Measurements from ENCODE around the gene RARRES1. TPM values are rescaled to one million over a fixed set of nuclear protein-coding genes. Genes with fewer than 3 reads are reported as not detected.

Gene RARRES1
- total and polyA plus RNA-seq, 3 experiments from 2014 or later, result not detected

DNA sequence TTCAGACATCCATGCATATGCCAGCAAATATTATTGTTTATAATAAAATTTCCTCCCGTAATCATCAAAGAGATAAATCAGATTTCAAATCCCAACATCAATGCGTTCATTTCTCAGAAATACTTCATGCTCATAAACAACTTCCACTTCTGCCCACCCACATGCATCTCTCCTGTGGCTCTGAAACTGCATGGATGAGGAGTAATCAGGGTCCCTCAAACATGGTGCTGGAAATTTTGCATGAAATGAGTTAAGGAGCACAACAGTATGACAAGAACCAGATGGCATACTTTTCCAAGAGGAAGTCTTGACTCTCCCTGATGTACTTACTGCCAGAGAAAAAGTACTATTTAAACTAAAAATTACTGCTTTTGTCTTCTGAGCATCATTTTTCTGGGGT, 42.7 kb upstream of the RARRES1 start:
- Histone ChIP-seq H3K4me3 (ENCODE audit: low read length) (no peak overlapping the region), H3K27me3 (ENCODE audit: insufficient read depth, low read length, poor library complexity, severe bottlenecking) (no peaks in the 10 kb centered on the region), H3K27ac (ENCODE audit: low read depth, low read length) (no peak overlapping the region), H3K4me1 (ENCODE audit: insufficient read depth, low read length) (no peaks in the 10 kb centered on the region), H3K9me3 (ENCODE audit: low read length) (no peaks in the 10 kb centered on the region), H3K36me3 (ENCODE audit: insufficient read depth, low read length) (no peaks in the 10 kb centered on the region)
- Mint-ChIP-seq H3K4me3 (no peak overlapping the region), H3K27me3 (peaks cover 0 to 1% of the 10 kb centered on the region in 2 donors), H3K36me3 (peaks cover 0 to 2% (median 2%) of the 10 kb centered on the region in 3 donors), H3K27ac (no peak overlapping the region), H3K9me3 (no peaks in the 10 kb centered on the region), H3K4me1 (peaks cover 0 to 7% (median 0%) of the 10 kb centered on the region in 3 donors)
- ChIA-PET CTCF (no interaction called here), POLR2A (no interaction called here)
- DNase-seq, result no peak

DNA sequence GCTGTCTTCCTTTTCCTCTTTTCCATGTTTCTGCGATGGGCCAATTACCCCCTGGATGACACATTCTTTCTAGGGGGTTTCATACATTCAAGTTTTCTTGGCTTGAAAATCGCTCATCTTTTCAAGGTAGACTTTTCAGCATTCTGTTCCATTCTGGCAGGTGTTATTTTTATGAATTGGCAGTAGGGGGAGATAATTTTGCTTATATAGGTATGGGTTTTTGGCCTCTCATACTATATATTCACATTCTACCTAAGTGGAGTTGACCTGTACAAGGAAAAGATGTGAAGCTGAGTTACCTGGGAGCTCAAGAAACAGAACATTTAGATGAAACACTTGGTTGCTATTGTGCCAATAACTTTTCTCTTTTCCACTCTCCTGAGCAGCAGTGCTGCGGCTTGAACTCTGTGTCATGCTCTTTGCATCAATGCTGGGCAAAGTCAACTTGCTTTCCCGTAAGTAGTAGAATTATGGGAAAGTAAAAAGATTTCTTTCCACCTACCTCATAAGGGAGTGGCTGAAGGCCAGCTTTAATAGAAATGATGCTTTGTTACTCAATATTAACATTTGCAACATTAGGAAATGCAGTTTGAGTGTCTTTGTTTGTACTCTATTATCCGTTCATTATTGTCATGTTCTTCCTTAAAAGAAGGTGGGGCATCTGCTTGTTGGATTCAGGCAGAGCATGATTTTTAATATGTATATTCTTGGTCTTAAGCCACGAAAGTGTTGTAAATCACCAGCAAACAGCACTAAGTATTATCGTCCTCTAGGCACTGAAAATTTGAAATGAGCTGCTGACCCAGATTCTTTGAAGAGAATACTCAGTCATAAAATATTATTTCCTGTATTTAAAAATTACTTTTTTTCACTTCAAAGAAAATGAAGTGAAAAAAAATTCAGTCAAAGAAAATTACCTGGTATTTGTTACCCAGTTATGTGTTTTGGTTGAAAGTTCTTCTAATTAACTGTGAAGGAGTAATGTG, 41.9 kb upstream of the RARRES1 start:
- CTCF ChIA-PET, result no interaction called here
- POLR2A ChIA-PET, result no interaction called here
- H3K27ac Mint-ChIP-seq, result no peak overlapping the region
- H3K27ac ChIP-seq (ENCODE audit: low read depth, low read length), result no peak overlapping the region
- no peaks in the 10 kb centered on the region for H3K36me3 ChIP-seq (ENCODE audit: insufficient read depth, low read length)
- H3K36me3 Mint-ChIP-seq, result peaks cover 0 to 2% (median 0%) of the 10 kb centered on the region in 3 donors
- peaks cover 0 to 7% (median 0%) of the 10 kb centered on the region in 3 donors for H3K4me1 Mint-ChIP-seq
- H3K27me3 Mint-ChIP-seq, result peaks cover 0 to 1% of the 10 kb centered on the region in 2 donors
- H3K4me3 Mint-ChIP-seq, result no peak overlapping the region
- H3K9me3 Mint-ChIP-seq, result no peaks in the 10 kb centered on the region
- H3K9me3 ChIP-seq (ENCODE audit: low read length), result no peaks in the 10 kb centered on the region
- H3K27me3 ChIP-seq (ENCODE audit: insufficient read depth, low read length, poor library complexity, severe bottlenecking), result no peaks in the 10 kb centered on the region
- DNase-seq, result no peak
- H3K4me3 ChIP-seq (ENCODE audit: low read length), result no peak overlapping the region
- H3K4me1 ChIP-seq (ENCODE audit: insufficient read depth, low read length), result no peaks in the 10 kb centered on the region

DNA sequence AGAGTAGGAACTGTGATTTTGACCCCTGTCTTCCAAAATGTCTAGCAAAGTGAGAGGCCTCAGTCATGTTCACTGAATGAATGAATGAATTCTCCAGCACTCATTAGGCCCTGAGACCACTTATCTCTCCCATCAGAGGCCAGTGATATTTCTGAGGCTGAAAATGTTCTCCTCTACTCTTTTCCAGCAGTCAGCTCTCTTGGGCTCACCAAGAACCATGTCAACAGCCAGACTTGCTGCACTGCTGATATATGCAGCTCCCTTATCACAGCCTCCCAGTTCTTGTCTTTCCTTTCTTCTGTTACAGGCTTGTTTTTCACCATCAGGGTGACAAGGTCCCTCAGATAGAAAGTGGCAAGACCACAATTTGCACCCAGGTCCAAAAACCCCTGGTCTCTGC, 40.9 kb upstream of the RARRES1 start:
- no peak overlapping the region for H3K27ac ChIP-seq (ENCODE audit: low read depth, low read length)
- peaks cover 0 to 7% (median 0%) of the 10 kb centered on the region in 3 donors for H3K4me1 Mint-ChIP-seq
- no peaks in the 10 kb centered on the region for H3K27me3 Mint-ChIP-seq
- H3K4me1 ChIP-seq (ENCODE audit: insufficient read depth, low read length), result no peaks in the 10 kb centered on the region
- peaks cover 0 to 2% (median 0%) of the 10 kb centered on the region in 3 donors for H3K36me3 Mint-ChIP-seq
- POLR2A ChIA-PET, result no interaction called here
- no peaks in the 10 kb centered on the region for H3K36me3 ChIP-seq (ENCODE audit: insufficient read depth, low read length)
- H3K4me3 ChIP-seq (ENCODE audit: low read length), result no peak overlapping the region
- H3K4me3 Mint-ChIP-seq, result no peak overlapping the region
- peak overlapping the region in 1 of 8 donors; percentile 89 for H3K27ac Mint-ChIP-seq
- CTCF ChIA-PET, result no interaction called here
- no peaks in the 10 kb centered on the region for H3K9me3 Mint-ChIP-seq
- H3K27me3 ChIP-seq (ENCODE audit: insufficient read depth, low read length, poor library complexity, severe bottlenecking), result no peaks in the 10 kb centered on the region
- DNase-seq, result no peak
- H3K9me3 ChIP-seq (ENCODE audit: low read length), result no peaks in the 10 kb centered on the region

GRCh38 chr3:158771982-158772381, 39.7 kb upstream of the RARRES1 start:
- Mint-ChIP-seq H3K4me3 (no peak overlapping the region), H3K9me3 (no peaks in the 10 kb centered on the region), H3K27me3 (no peaks in the 10 kb centered on the region), H3K27ac (no peak overlapping the region), H3K36me3 (peaks cover 0 to 2% (median 0%) of the 10 kb centered on the region in 3 donors), H3K4me1 (peaks cover 0 to 7% (median 0%) of the 10 kb centered on the region in 3 donors)
- Histone ChIP-seq H3K9me3 (ENCODE audit: low read length) (no peaks in the 10 kb centered on the region), H3K27ac (ENCODE audit: low read depth, low read length) (no peak overlapping the region), H3K4me3 (ENCODE audit: low read length) (no peak overlapping the region), H3K36me3 (ENCODE audit: insufficient read depth, low read length) (no peaks in the 10 kb centered on the region), H3K27me3 (ENCODE audit: insufficient read depth, low read length, poor library complexity, severe bottlenecking) (no peaks in the 10 kb centered on the region), H3K4me1 (ENCODE audit: insufficient read depth, low read length) (no peaks in the 10 kb centered on the region)
- POLR2A ChIA-PET, result no interaction called here
- CTCF ChIA-PET, result no interaction called here
- no peak for DNase-seq

GRCh38 chr3:158771577-158771976, 39.3 kb upstream of the RARRES1 start:
- H3K4me3 Mint-ChIP-seq, result no peak overlapping the region
- Histone ChIP-seq H3K4me1 (ENCODE audit: insufficient read depth, low read length) (no peaks in the 10 kb centered on the region), H3K4me3 (ENCODE audit: low read length) (no peak overlapping the region), H3K9me3 (ENCODE audit: low read length) (no peaks in the 10 kb centered on the region), H3K36me3 (ENCODE audit: insufficient read depth, low read length) (no peaks in the 10 kb centered on the region), H3K27me3 (ENCODE audit: insufficient read depth, low read length, poor library complexity, severe bottlenecking) (no peaks in the 10 kb centered on the region), H3K27ac (ENCODE audit: low read depth, low read length) (no peak overlapping the region)
- ChIA-PET POLR2A (no interaction called here), CTCF (no interaction called here)
- peak overlapping the region in 1 of 8 donors; percentile 37 for H3K27ac Mint-ChIP-seq
- H3K36me3 Mint-ChIP-seq, result peaks cover 0 to 2% (median 0%) of the 10 kb centered on the region in 3 donors
- H3K27me3 Mint-ChIP-seq, result no peaks in the 10 kb centered on the region
- no peak for DNase-seq
- H3K9me3 Mint-ChIP-seq, result no peaks in the 10 kb centered on the region
- peaks cover 0 to 7% (median 0%) of the 10 kb centered on the region in 3 donors for H3K4me1 Mint-ChIP-seq

DNA sequence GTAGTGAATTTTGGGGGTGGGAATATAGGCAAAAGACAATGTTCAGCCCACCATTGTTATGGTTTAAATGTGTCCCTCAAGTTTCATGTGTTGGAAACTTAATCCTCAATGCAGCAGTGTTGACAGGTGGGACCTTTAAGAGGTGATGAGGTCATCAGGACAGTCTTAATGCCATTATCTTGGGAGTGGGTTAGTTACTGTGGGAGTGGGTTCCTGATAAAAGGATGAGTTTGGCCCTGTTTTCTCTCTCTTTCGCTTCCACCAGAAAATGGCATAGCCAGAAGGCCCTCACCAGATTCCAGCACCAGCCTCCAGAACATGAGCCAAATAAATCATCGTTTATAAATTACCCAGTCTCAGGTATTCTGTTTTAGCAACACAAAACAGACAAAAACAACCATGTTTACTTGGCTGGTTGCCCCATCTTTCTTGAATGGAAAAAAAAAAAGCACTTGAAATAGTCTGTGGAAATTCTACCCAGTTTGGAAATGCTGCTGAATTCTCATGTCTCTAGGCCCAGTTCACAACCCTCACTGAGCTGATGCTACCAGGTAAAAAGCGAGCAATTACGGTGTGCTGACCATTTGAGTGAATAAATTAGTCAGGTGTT, 38.6 kb upstream of the RARRES1 start:
- DNase-seq, result no peak
- H3K27ac Mint-ChIP-seq, result peak overlapping the region in 1 of 8 donors; percentile 34
- H3K36me3 Mint-ChIP-seq, result peaks cover 0 to 2% (median 0%) of the 10 kb centered on the region in 3 donors
- Histone ChIP-seq H3K4me1 (ENCODE audit: insufficient read depth, low read length) (no peaks in the 10 kb centered on the region), H3K27ac (ENCODE audit: low read depth, low read length) (no peak overlapping the region), H3K9me3 (ENCODE audit: low read length) (no peaks in the 10 kb centered on the region), H3K4me3 (ENCODE audit: low read length) (no peak overlapping the region), H3K36me3 (ENCODE audit: insufficient read depth, low read length) (no peaks in the 10 kb centered on the region), H3K27me3 (ENCODE audit: insufficient read depth, low read length, poor library complexity, severe bottlenecking) (no peaks in the 10 kb centered on the region)
- POLR2A ChIA-PET, result no interaction called here
- H3K4me1 Mint-ChIP-seq, result peaks cover 0 to 5% (median 0%) of the 10 kb centered on the region in 3 donors
- H3K9me3 Mint-ChIP-seq, result no peaks in the 10 kb centered on the region
- H3K4me3 Mint-ChIP-seq, result no peak overlapping the region
- CTCF ChIA-PET, result no interaction called here
- no peaks in the 10 kb centered on the region for H3K27me3 Mint-ChIP-seq

DNA sequence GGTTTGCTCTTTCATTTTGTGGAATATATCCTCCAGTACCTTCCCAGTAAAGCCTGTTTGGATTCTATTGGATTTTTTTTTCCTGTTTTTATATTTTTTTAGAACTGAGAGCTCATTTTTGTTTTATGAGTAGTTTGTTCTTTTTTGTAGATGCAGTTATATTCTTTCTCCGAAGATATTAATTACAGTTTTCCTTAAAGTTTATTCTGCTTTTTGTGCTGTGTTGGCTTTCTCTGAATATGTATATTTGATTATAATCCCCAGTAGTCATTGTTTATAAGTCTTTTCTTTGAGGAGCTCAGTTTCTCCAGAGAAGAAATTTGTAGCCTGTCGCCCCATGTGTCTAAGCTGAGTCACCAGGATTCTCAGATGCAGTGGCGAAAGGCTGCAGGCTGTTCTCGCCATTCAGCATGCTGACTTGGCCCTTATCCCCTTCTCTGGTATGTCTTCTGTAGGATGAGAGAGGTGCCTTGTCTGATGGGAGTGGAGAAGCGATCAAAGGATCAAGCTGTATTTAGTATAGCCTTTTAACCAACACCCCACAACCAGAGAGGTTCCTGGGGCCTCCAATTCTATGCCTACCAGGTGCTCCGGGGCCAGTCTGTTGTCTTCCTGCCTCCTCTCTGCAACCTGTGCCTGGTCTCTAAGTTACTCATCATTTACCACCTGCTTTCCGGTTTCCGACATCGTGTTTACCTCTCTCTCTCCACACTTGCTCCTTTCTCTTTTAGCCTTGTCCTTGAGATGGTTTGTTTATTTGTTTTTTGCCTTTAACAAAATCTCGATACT, 37.9 kb upstream of the RARRES1 start:
- no peaks in the 10 kb centered on the region for H3K9me3 Mint-ChIP-seq
- no peaks in the 10 kb centered on the region for H3K4me1 Mint-ChIP-seq
- H3K27ac Mint-ChIP-seq, result no peak overlapping the region
- H3K4me3 Mint-ChIP-seq, result no peak overlapping the region
- Histone ChIP-seq H3K27ac (ENCODE audit: low read depth, low read length) (no peak overlapping the region), H3K4me1 (ENCODE audit: insufficient read depth, low read length) (no peaks in the 10 kb centered on the region), H3K4me3 (ENCODE audit: low read length) (no peak overlapping the region), H3K36me3 (ENCODE audit: insufficient read depth, low read length) (no peaks in the 10 kb centered on the region), H3K9me3 (ENCODE audit: low read length) (no peaks in the 10 kb centered on the region), H3K27me3 (ENCODE audit: insufficient read depth, low read length, poor library complexity, severe bottlenecking) (no peaks in the 10 kb centered on the region)
- CTCF ChIA-PET, result interaction anchor here (0.8 to 1.1 kb wide), 2 partner anchors 8 to 11 kb away, joined by 3 to 4 read pairs; no protein-coding TSS in a partner anchor
- DNase-seq, result no peak
- no peaks in the 10 kb centered on the region for H3K27me3 Mint-ChIP-seq
- H3K36me3 Mint-ChIP-seq, result peaks cover 0 to 2% (median 1%) of the 10 kb centered on the region in 3 donors
- POLR2A ChIA-PET, result no interaction called here

Measured in CD8-positive, alpha-beta memory T cell (primary cell).